Fibroblast of mammary gland (primary cell): ENCODE data around the gene NEK1.
A peak's percentile ranks its signal among the peaks of the same experiment; 100 is the strongest.

Experiments
- DNase-seq: peaks from one replicate; pipeline ENCODE4 v3.0.0-alpha.2; 2010; ENCODE audit warnings: low read depth
- H3K4me3 ChIP-seq: 2 replicates; pipeline ENCODE4 v1.5.1; 2011; ENCODE audit warnings: low read depth, mild to moderate bottlenecking, low read length, moderate library complexity; ENCODE audit not compliant: control insufficient read depth
- TF ChIP-seq, protein P1 (sequence below): conservative IDR thresholded peaks from 2 replicates; pipeline ENCODE4 v1.5.1; 2011; ENCODE audit warnings: low read depth, low read length, inconsistent platforms; ENCODE audit not compliant: control insufficient read depth, insufficient read depth

Gene NEK1

DNA sequence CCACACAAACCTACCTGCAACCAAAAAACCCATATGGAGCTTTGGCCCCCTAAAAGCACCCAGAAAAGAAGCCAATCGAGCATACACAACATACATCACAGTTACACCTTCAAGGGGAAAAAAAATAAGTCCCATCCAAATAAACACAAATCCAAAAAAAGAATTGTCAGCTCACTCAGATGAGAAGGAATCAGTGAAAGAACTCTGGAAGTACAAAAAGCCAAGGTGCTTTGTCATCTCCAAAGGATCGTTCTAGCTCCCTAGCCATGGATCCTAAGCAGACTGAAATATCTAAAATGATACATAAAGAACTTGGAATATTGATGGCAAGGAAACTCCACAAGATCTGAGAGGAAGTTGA is 119.2 kb downstream of the NEK1 start:
- no peak for DNase-seq
- no peak overlapping the region for H3K4me3 ChIP-seq

DNA sequence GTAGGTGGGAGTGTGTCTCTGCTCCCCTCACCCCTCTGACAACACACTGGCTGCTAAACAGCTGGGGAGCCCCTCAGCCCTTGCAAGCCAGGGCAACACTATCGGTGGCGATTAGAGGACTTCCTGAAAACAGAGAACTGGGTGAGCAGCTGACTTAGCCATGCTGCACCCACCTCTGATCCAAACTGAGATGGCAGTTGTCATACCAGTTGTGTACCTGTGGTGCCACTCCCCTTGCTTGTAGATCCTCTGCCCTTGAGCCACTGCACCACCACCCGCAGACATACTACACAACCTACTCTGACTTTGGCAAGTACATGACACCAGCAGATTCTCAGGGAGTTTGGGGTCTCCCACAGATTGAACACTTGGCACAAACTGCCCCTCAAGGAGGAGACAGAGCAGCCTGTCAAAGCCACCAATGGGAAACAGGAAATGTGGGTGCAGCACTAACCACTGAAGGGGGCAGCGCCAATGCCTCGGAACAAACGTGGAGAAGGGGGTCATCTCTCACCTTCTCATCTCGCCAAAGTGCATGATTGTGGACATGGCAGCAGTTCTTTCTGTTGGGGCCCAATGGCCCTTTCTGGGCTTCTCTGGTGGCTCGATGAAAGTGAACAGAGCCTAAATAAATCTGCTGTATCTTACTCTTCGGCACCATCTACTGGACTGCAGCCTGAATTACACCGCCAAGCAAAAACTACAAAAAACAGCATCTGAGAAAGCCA is 119.8 kb downstream of the NEK1 start:
- TF ChIP-seq, protein P1, sequence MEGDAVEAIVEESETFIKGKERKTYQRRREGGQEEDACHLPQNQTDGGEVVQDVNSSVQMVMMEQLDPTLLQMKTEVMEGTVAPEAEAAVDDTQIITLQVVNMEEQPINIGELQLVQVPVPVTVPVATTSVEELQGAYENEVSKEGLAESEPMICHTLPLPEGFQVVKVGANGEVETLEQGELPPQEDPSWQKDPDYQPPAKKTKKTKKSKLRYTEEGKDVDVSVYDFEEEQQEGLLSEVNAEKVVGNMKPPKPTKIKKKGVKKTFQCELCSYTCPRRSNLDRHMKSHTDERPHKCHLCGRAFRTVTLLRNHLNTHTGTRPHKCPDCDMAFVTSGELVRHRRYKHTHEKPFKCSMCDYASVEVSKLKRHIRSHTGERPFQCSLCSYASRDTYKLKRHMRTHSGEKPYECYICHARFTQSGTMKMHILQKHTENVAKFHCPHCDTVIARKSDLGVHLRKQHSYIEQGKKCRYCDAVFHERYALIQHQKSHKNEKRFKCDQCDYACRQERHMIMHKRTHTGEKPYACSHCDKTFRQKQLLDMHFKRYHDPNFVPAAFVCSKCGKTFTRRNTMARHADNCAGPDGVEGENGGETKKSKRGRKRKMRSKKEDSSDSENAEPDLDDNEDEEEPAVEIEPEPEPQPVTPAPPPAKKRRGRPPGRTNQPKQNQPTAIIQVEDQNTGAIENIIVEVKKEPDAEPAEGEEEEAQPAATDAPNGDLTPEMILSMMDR = peak; percentile 84
- H3K4me3 ChIP-seq = no peak overlapping the region
- DNase-seq = peak; percentile 55

More for the DNA sequence above, 119.2 kb downstream of the NEK1 start:
- TF ChIP-seq, protein P1 = no peak

DNA sequence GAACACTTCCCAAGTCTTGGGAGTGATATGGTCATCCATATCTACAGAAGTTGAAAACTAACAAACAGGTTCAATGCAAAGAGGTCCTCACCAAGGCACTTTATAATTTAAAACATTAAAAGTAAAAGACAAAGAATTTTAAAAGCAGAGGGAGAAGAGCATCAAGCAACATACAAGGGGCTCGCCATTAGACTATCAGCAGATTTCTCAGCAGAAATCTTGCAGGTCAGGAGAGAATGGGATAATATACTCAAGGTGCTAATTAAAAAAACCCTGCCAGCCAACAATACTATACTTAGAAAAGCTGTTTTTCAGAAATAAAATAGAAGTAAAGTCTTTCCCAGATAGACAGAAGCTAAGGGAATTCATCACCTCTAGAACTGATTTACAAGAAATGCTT is 121.2 kb downstream of the NEK1 start:
- no peak overlapping the region for H3K4me3 ChIP-seq
- TF ChIP-seq, protein P1 = no peak
- no peak for DNase-seq

GRCh38 chr4:169489306-169489705 is 123.1 kb downstream of the NEK1 start:
- DNase-seq = no peak
- no peak overlapping the region for H3K4me3 ChIP-seq
- TF ChIP-seq, protein P1 = no peak

DNA sequence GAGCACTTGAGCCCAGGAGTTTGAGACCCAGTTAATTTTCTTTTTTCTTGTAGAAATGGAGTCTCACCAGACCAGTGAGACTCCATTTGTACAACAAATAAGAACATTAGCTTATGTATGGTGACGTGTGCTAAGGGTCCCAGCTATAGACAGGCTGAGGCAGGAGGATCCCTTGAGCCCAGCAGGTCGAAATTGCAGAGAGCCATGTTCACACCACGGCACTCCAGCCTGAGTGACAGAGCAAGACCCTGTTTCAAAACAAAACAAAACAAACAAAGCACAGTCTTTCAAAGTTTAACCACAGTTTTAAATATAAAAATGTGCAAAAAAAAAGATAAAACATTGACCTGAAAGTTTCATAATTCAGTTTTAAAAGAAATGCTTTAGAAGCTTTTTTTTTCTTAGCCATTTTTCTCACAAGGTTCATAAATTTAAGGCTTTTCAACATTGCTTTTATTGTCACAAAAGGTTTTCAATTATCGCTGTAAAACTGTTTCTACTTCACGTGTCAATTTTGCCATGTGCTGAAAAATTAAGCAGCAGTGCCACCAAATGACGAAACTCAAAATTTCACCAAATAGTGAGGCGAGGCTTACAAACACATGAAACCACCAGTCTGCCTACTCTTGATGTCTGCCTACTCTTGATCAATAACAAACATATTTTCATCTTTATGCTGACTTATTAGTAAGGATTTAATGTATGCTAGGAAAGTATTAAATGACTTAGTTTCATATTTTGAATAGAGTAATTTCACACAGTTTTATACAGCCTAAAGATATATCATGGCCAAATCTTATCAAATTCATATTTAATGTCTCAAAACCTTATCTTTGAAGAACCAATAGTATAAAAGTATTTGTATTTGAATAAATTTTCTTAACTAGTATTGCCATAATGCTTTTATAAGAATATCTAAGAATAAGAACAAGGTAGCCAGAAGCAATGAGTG is 126.3 kb downstream of the NEK1 start:
- H3K4me3 ChIP-seq = no peak overlapping the region
- peak; percentile 73 for DNase-seq
- TF ChIP-seq, protein P1 = peak; percentile 46

DNA sequence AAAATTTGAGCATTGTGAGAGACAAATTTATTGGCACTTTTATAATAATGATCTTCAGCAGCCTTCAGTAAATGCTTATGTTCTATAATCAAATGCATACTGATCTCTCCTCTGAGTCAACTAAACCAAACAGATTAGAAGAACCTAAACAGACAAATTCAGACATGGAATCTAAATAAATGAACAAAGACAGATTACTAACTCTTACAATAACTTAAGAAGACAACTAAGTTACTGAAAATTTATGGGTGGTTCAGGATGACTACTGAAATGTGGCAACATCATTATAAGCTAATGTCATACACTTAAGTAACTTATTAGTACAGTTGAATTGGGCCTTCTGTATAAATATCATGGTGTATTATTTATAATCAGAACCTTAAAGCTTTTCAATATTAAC is 127.3 kb downstream of the NEK1 start:
- no peak overlapping the region for H3K4me3 ChIP-seq
- TF ChIP-seq, protein P1 = no peak
- DNase-seq = peak; percentile 53
